ENCODE results near the gene ERI2. TPM values are rescaled to one million over a fixed set of nuclear protein-coding genes. Genes with fewer than 3 reads are reported as not detected.

ERI2 gene, protein sequence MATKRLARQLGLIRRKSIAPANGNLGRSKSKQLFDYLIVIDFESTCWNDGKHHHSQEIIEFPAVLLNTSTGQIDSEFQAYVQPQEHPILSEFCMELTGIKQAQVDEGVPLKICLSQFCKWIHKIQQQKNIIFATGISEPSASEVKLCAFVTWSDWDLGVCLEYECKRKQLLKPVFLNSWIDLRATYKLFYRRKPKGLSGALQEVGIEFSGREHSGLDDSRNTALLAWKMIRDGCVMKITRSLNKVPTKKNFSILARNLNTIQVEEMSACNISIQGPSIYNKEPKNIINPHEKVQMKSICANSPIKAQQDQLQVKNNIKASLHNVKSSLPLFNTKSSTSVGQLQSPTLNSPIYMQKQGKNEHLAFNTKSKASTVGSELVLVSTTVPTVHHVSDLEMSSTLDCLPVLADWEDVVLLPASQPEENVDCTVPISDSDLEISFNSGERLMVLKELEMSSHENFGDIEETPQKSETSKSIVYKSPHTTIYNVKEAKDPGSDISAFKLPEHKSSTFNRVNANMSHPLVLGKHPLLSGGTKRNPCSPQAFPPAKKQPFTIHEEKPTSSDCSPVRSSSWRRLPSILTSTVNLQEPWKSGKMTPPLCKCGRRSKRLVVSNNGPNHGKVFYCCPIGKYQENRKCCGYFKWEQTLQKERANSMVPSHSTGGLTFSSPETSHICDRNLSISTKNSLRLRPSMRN
- 10 to 100 TPM; 31.6 to 35.2 TPM for total RNA-seq

DNA sequence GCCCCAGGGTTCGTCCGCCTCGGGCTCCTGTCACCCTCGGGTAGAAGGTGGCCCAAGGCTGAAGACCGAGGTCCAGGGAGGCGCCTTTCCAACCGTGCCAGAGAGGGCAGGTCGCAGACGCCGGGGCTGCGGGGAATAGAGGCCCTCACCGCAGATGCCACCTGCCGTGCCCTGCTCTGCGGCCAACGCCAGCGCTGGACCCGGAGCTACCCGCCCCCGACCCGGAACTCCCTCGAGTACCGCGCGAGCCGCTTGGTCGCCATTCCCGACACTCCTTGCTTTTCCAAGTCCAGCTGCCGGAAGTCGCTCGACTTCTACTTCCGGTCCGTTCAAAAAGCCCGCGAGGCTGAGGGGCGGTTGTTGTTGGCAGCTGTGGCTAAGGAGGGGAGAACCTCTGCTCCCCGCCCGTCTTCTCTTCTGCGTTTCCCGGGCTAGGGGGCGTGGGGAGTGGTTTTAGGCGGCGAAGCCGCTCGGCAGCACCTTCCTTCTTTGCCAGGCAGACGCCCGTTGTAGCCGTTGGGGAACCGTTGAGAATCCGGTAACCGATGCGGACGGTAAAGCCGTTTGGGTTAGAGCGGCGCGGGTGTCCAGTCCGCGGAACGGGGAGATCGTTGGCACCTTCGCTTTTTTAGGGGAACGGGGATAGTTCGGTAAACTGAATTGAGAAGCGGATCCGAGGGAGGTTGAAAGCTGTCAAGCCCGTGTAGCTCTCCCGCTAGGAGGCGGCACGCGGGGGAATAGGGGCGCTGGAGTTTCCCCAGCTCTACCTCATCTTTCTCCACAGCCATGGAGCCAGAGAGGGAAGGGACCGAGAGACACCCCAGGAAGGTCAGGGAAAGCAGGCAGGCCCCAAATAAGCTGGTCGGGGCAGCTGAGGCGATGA lies at the start of gene ERI2, which contains the start of gene REXO5:
Gene ERI2 (minus strand): TSS at position 305 of the 883 bp plus-strand sequence. CDS start 42 bp downstream, at position 263.
Gene REXO5 (plus strand): TSS at position 360 of the 883 bp plus-strand sequence. CDS start 427 bp downstream, at position 787.
- no peaks in the 10 kb centered on the region for H3K9me3 ChIP-seq
- H3K4me1 ChIP-seq (replicated peaks): peaks cover 9% of the 10 kb centered on the region
- peak within 1 kb of the TSS; percentile 63 to 69 for H3K4me3 ChIP-seq
- H3K36me3 ChIP-seq: no peaks in the 10 kb centered on the region
- TF ChIP-seq, protein P1, sequence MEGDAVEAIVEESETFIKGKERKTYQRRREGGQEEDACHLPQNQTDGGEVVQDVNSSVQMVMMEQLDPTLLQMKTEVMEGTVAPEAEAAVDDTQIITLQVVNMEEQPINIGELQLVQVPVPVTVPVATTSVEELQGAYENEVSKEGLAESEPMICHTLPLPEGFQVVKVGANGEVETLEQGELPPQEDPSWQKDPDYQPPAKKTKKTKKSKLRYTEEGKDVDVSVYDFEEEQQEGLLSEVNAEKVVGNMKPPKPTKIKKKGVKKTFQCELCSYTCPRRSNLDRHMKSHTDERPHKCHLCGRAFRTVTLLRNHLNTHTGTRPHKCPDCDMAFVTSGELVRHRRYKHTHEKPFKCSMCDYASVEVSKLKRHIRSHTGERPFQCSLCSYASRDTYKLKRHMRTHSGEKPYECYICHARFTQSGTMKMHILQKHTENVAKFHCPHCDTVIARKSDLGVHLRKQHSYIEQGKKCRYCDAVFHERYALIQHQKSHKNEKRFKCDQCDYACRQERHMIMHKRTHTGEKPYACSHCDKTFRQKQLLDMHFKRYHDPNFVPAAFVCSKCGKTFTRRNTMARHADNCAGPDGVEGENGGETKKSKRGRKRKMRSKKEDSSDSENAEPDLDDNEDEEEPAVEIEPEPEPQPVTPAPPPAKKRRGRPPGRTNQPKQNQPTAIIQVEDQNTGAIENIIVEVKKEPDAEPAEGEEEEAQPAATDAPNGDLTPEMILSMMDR (IDR thresholded peaks at IDR 0.05): peak; percentile 34 to 43 (median 38)
- TF ChIP-seq POLR2A (IDR thresholded peaks at IDR 0.05) (peak; percentile 78), POLR2AphosphoS5 (IDR thresholded peaks at IDR 0.05) (peak; percentile 85)
- H3K27me3 ChIP-seq (replicated peaks; ENCODE audit: insufficient read depth): no peaks in the 10 kb centered on the region
- intact Hi-C loops (cut with DNase I): loop anchor here (5.0 to 10.0 kb wide), 3 partner anchors 46 to 278 kb away; no protein-coding TSS in a partner anchor
- WGBS: under 1% methylated on average over 57 of the region's 74 CpGs
- peak within 1 kb of the TSS; percentile 95 to 96 for H3K27ac ChIP-seq
- peak; percentile 90 for DNase-seq (ENCODE audit: low spot score)

DNA sequence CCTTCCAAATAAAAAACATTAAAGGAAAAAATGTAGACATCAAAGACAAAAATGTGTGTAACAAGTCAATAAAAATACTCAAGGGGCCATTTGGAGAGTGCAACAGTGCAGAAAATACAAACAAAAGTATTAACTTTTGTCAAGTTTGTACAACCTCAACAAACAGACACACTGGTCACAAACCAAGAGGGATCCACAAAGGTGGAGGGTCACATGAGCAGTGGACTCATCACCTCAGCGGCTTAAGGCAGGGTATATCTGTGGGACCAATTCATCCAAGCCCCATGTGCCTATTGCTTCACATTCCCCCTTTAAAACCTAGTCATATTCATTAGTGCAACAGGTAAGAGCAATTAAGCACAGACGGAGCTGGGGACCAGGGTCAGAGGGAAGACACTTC lies 48.7 kb upstream of the ERI2 start:
- no peak for TF ChIP-seq POLR2A (IDR thresholded peaks at IDR 0.05)
- TF ChIP-seq POLR2AphosphoS5 (IDR thresholded peaks at IDR 0.05): no peak
- TF ChIP-seq, protein P1 (IDR thresholded peaks at IDR 0.05): no peak
- no peaks in the 10 kb centered on the region for H3K9me3 ChIP-seq
- WGBS: 89% methylated on average over 2 of the region's 2 CpGs
- intact Hi-C loops (cut with DNase I): loop anchor here (5.0 kb wide), 3 partner anchors 47 to 302 kb away; partner anchors contain the start of genes DCUN1D3, ERI2, LDAF1 and LYRM1
- DNase-seq (ENCODE audit: low spot score): no peak
- H3K4me3 ChIP-seq: no peak overlapping the region
- H3K27me3 ChIP-seq (replicated peaks; ENCODE audit: insufficient read depth): no peaks in the 10 kb centered on the region
- H3K4me1 ChIP-seq (replicated peaks): peaks cover 14% of the 10 kb centered on the region
- H3K27ac ChIP-seq: no peak overlapping the region
- no peaks in the 10 kb centered on the region for H3K36me3 ChIP-seq

DNA sequence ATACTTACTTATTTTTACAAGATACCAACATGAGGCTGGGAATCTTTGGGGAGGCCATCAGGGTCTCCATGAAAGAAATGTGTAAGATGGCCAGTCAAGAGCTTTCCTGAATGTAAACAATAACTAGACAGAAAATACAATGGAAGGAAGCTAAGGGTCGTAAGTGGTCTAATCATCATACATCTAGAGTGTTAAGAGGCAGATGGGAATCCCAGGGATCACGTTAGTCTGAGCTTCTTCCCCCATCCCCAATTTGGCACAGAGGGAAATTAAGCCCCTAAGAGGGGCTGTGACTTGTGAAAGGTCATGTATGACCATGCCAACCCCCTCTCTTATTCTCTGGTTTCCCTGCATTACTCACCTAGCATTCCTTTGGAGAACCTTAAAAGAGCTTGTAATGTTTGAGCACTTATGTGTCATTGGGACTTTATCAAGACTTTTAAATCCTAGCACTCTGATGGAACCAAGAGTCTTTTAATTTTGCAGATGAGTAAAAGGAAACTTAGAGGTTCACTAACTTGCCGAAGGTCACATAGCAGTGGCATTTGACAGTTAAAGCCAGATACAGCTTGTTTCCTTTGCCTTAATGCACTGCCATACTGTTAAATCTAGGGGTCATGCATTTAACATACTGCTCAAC lies 47.8 kb upstream of the ERI2 start:
- intact Hi-C loops (cut with DNase I): loop anchor here (5.0 kb wide), 3 partner anchors 47 to 303 kb away; partner anchors contain the start of genes DCUN1D3, ERI2, LDAF1 and LYRM1
- TF ChIP-seq, protein P1 (IDR thresholded peaks at IDR 0.05): no peak
- TF ChIP-seq POLR2A (IDR thresholded peaks at IDR 0.05) (no peak), POLR2AphosphoS5 (IDR thresholded peaks at IDR 0.05) (no peak)

DNA sequence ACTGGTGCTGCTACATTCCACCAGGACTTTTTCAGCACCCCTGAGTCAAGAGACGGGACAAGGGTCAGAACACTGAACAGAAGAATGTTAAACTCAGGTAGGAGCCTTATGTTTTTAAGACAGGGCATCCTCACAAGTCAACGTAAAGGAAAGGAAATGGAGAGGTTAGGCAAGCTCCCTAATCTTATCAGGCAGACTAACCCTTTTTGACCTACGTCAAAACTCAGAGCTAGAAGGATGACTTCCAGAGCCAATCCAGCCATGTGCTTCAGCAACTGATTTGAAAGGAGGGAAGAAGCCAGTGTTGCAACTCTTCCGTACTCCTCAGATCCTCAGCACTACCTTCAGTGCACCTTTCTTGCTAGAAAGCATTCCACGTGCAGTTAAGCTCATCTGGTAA lies 46.9 kb upstream of the ERI2 start:
- H3K27ac ChIP-seq: no peak overlapping the region
- intact Hi-C loops (cut with DNase I): loop anchor here (5.0 kb wide), 3 partner anchors 46 to 304 kb away; partner anchors contain the start of genes DCUN1D3, ERI2, LDAF1 and LYRM1

More for the DNA sequence above, 47.8 kb upstream of the ERI2 start:
- no peaks in the 10 kb centered on the region for H3K9me3 ChIP-seq
- H3K36me3 ChIP-seq: no peaks in the 10 kb centered on the region
- no peak overlapping the region for H3K4me3 ChIP-seq
- no peaks in the 10 kb centered on the region for H3K27me3 ChIP-seq (replicated peaks; ENCODE audit: insufficient read depth)
- peaks cover 14% of the 10 kb centered on the region for H3K4me1 ChIP-seq (replicated peaks)
- 90% methylated on average over 3 of the region's 3 CpGs for WGBS
- no peak for DNase-seq (ENCODE audit: low spot score)
- H3K27ac ChIP-seq: no peak overlapping the region

More for the DNA sequence above, 46.9 kb upstream of the ERI2 start:
- 86% methylated on average over 5 of the region's 5 CpGs for WGBS
- Histone ChIP-seq H3K36me3 (no peaks in the 10 kb centered on the region), H3K4me1 (replicated peaks) (peaks cover 14% of the 10 kb centered on the region), H3K27me3 (replicated peaks; ENCODE audit: insufficient read depth) (no peaks in the 10 kb centered on the region), H3K9me3 (no peaks in the 10 kb centered on the region), H3K4me3 (no peak overlapping the region)
- no peak for TF ChIP-seq POLR2A (IDR thresholded peaks at IDR 0.05)
- TF ChIP-seq POLR2AphosphoS5 (IDR thresholded peaks at IDR 0.05): no peak
- TF ChIP-seq, protein P1 (IDR thresholded peaks at IDR 0.05): no peak
- no peak for DNase-seq (ENCODE audit: low spot score)
